HCEC 1CT (cell line): ENCODE data around the gene NOTUM.
"Not testable (repeated sequence)": the region's sequence is repeated elsewhere in the genome, so short reads cannot be mapped to it uniquely, and the experiment has no call there.

Source experiments
- DNase-seq: peaks from one replicate; pipeline ENCODE4 v3.0.0-alpha.2; 2017

Gene NOTUM

DNA sequence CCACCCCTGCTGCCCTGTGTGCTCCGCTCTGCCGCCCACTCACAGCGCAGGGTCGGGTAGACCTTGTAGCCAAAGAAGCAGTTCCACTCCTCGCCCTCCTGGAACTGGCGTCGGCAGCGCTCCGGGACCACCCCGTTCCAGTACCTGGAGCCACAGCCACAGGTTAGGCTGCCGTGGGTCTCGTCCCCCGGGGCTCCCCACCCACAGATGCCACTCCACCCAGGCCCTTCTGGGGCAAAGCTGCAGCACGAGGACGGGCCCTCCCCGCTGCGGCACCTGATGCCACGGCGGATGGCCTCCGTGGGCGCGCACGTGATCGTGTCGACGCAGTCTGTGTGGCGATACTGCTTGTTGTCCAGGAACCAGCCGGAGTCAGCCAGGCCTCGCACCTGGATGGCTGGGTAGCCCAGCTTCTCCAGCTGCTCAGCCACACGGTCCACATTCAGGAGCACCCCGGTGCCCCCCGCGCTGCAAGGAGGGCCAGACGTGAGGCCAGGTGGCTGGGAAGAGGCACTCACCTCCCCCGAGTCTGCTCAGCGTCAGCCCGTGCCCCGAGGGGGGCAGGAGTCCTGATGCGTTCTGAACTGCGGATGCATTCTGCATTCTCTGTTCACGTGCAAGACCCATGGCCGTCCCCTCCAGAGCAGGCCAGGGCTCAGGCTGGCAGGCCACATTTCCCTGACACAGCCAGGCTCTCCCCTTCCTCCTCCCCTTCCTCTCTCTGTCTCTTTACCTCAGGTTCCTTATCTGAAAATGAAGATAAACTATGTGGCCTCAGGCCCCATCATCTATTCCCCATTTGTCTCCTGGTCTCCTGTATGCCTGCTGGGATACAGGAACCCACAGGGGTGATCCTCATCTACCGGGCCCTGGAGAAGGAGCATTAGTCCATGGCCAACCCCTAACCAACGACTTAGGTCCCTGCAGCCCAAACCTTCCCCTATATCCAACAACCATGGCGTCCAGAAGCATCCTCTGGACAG lies 4.1 kb downstream of the NOTUM start:
- no peak for DNase-seq

DNA sequence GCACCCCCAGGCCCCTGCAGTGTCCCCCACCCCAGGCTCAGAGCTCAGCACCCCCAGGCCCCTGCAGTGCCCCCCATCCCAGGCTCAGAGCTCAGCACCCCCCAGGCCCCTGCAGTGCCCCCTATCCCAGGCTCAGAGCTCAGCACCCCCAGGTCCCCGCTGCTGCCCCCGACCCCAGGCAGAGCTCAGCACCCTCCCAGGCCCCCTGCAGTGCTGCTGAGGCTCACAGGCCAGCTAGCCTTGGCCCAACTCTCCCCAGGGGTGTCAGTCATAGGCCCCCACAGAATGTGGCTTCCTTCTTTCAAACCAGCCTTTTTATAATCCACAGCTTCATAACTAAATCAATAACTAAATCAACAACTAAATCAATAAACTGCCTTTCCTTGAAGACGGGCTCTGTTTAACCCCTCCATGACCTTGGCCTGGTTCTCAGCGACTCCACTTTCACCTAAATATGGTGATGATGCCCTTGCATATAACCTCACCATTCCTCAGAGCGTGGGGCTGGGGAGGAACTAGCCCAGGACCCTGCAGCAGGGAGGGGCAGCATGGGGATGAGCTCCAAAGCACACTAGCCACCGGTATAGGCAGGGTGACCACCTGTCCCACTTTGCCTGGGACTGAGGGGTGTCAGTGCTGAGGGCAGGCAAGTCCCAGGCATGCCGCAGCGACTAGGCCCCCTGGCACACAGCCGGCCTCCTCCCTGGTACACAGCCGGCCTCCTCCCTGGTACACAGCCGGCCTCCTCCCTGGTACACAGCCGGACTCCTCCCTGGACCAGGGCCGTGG lies 5.0 kb downstream of the NOTUM start:
- no peak for DNase-seq

- DNase-seq = no peak
Observed at GRCh38 chr17:81955058-81955681, 5.8 kb downstream of the NOTUM start.

DNA sequence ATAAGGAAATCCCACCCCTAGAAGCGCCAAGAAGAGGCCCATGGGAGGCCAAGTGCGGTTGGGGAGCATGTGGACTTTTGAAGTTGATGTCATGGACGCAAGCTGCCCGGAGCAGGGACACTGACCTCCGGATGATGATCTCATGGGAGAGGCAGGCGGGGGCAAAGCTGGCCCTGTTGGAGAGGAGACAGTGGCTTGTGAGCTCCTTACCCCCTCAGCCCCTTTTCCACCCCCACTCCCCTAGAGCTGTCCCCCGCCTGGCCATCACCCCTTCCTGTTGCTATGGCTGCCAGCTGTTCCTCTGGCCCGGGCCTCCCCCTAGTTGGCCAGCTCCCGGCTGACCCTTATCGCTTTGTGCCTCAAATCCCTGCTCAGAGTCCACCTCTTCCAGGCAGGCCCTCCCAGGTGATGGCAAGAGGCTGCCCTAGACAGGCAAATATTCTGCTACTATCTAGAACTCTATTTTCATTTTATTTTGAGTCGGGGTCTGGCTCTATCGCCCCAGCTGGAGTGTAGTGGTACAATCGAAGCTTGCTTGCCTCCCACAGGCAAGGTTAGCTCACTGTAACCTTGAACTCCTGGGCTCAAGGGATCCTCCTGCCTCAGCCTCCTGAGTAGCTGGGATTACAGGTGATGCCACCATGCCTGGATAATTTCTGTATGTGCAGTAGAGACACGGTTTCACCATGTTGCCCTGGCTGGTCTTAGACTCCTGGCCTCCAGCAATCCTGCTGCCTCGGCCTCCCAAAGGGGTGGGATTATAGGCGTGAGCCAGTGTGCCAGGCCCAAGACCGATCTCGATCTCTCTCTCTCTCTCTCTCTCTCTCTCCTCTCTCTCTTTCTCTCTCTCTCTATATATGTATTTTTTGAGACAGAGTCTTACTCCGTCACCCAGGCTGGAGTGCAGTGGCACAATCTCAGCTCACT lies 6.6 kb downstream of the NOTUM start:
- no peak for DNase-seq

DNA sequence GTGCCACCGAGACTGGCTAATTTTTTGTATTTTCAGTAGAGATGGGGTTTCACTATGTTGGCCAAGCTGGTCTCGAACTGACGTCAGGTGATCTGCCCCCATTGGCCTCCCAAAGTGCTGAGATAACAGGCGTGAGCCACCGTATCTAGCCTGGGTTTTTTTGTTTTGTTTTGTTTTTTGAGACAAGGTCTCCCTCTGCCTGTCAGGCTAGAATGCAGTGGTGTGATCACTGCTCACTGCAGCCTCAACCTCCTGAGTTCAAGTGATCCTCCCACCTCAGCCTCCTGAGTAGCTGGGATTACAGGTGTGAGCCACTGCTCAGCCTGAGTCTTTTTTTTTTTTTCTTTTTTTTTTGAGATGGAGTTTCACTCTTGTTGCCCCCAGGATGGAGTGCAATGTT lies 7.5 kb downstream of the NOTUM start:
- DNase-seq = not testable (repeated sequence)

DNA sequence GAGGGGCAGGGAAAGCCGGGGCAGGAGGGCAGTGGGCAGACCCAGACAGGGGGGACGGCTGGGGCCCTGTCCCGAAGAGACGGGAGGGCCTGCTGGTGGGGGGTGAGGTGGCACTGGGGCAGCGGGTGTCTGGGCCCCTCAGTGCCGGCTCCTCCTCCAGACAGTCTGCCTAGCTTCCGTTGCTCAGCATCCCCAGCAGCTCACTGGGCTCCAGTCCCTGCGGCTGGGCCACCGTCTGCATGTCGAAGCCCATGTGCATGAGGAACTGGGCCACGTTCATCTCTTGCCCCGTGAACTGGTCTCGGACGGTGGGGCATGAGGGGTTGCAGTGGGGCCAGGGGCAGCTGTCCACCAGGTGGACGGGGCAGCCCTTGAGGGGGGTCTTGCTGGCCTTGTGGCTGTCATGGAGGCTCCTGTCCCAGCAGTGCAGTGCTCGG lies 8.2 kb downstream of the NOTUM start:
- DNase-seq = no peak

DNA sequence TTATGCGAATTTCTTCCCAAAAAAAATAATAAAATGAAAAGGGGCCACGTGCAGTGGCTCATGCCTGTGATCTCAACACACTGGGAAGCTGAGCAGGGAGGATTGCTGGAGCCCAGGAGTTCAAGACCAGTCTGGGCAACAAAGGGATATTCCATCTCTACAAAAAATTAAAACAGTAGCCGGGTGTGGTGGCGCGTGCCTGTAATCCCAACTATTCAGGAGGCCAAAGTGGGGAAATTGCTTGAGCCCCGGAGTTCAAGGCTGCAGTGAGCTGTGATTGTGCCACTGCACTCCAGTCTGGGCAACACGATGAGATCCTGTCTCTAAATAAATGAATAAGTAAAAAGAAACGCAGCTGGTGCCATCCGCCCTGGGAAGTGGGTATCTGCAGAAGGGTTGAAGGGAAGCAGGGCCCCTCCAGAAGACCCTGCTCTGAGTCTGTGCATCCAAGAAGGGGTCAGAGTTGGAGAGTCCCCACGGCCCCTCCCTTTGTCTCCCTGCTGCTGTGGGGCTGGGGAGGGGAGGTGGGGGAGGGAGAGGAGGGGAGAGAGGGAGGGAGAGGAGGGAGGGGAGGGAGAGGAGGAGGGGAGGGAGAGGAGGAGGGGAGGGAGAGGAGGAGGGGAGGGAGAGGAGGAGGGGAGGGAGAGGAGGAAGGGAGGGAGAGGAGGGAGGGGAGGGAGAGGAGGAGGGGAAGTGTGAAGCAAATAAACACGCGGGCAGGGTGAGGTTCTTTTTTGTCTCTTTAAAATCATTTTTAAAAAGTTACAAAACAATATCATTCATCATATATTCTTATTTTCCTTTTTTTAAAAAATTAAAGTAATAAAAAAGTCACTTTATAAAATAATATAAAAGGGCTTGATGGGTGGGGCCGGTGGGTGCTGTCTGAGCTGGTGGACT lies 9.0 kb downstream of the NOTUM start:
- DNase-seq = no peak

DNA sequence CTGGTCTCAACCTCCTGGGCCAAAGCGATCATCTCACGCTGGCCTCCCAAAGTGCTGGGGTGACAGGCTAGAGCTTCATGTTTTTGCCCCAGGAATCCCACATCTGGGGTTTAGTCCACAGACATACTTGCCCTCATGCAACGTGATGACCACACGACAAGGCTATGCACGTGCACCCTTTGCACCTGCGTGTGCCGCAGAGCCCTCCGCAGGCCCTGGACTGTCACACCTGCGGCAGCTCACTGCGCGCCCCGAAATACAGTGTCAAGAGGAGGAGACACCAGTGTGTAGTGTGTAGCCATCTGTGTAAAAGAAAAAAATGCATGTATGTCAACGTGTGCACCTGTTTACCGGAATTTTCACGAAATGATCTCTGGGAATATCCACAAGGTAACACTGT lies 10.5 kb downstream of the NOTUM start:
- DNase-seq = no peak

- no peak for DNase-seq
Observed at GRCh38 chr17:81948635-81949378, 12.2 kb downstream of the NOTUM start.

DNA sequence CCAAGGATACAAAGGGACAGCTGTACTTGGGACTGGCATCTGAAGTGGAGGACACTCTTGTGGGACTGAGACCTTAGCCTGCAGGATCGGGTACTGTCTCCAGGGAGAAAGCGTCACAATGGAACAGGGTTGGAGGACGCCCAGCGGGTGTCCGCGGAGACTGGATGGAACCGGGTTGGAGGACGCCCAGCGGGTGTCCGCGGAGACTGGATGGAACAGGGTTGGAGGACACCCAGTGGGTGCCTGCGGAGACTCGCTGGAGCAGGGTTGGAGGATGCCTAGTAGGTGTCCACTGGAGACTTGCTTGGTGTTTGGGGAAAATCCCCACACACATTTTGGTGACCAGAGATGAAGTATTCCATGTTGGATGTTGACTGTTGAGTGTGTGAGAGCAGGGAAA lies 13.8 kb downstream of the NOTUM start, which contains the start of gene MYADML2:
Gene MYADML2, minus strand, starts transcription at position 45 of the 400 bp plus-strand sequence. CDS start 5,492 bp downstream, outside the sequence.
- DNase-seq = no peak

GRCh38 chr17:81944858-81945257 lies 16.1 kb downstream of the NOTUM start:
- DNase-seq = no peak

DNA sequence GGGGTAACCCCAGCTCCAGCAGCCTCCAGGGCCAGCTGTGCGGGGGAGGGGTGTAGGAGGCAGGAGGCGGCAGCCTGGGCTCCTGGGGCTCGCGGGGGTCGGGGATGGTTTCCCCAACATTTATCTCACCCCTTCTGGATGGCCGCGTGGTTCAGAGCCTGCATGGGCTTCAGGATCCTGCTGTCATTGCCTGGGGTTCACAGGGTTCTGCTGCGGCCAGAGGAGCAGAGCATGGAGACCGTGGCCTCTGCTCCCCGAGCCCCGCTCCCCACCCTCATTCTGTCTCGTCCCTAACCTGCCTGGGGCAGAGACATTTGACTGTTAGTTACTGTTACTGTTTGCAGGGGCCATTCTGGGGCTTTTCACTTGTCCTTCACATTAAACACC lies 18.8 kb downstream of the NOTUM start:
- no peak for DNase-seq

DNA sequence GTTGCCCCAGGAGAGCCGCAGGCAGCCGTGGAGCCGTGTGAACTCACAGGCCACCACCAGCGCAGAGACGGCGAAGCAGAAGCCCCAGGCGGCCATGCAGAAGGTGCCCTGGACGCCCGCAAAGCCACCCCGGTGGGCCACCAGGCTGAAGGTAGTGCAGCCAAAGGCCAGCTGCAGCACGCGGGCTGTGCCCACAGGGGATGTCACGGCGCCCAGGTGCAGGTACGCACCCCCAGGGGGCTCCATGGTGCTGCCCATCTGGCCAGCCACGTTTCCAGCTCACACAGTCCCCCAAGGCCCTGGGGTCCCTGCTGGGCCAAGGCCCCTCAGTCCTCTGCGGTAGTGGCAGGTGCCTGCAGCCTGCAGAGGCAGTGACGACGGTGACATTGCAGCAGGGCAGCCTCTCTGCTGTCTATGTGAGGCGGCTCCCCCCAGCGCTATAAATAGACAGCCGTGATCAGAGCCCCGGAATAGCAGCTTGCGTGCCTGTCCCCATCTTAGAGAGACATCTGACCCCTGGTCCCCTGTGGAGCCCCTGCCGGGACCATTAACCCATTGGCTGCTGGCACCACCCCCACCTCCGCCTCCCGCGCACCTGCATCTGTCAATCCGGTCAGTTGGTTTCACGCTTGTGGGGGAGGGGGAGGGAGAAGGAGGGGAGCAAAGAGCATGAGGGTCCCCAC lies 19.4 kb downstream of the NOTUM start:
- no peak for DNase-seq

DNA sequence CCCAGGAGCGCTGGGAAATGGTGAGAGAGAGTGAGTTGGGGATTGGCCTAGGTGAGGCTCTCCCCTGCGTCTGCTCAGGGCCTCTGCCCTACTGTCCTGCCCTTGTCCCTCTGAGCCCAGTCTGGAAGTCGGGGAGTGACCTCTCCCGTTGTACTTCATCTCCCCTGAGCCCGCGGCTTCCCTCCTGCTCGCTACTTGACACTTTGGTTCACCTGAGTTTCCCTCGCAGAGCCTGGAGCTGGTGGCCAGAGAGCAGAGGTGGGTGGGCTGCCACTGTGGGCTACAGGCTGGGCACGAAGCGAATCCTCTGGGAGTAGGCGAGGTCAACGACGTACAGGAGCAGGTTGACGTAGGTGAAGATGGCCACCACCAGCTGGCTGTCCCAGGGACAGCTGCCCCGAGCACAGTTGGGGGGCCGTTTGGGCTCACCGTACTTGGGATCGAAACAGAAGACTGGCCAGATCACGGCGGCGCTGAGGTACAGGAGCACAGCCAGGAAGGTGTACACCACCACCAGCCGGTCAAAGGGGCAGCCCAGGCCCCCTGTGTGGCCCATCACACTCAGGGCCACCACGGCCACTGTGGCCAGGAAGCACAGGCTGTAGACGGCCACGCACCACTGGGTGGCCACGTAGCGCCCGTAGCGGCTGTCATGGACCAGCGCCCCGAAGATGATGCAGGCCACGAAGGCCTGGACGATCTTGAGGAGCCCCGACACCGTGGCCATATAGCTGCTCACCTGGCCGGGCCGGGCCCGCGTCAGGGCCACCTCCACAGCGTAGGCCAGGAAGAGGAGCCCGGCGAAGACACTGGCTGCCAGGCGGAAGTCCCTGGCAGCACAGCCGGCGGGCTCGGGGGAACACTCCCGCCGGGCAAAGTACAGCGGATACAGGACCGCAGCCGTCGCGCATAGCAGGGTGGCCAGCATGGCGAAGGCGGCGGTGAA lies 20.2 kb downstream of the NOTUM start:
- DNase-seq = no peak

DNA sequence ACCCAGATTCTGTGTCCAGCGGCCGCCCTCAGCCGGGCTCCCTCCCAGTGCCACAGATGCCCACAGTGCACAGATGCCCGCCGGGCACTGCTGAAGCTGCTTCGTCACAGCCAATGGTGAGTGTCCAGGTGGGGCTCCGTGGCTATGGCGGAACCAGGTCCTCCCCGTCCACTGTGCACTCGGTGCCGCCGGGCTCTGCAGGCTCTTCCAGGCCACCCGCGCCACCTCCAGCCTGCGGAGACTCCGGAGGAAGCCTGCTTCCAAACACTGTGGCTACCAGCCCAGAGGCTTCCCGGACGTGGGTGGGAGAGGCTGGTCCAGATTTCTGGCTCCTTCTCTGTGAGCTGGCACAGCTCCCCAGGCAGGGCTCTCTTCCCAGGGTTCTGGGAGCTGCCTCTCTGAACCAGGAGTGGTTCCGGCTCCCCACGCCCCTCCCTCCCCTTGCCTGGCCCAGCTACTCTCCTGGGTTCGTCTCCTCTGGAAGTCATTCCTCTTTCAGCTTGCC lies 21.1 kb downstream of the NOTUM start:
- DNase-seq = no peak

GRCh38 chr17:81939218-81939617 lies 21.8 kb downstream of the NOTUM start:
- no peak for DNase-seq

DNA sequence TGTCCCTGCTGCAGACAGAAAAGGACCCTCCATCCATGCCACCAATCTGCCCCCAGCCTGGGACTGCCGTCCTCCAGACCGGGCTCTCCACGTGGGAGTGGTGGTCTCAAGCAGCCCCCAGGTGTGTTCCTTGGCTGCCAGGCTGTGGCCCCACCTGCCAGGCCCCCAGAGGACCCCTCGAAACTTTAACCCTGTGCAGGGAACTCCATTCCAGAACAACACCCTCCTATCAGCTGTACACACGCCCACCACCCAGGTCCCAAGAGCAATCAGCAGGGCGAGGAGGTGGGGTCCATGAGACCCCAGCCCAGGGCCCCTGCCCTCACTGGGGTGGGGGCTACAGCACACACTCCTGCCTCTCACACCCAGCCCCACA lies 25.3 kb downstream of the NOTUM start:
- DNase-seq = no peak
